ENCODE measurements around the gene COX8C. TPM values are rescaled to one million over a fixed set of nuclear protein-coding genes. Genes with fewer than 3 reads are reported as not detected.
"Not testable (repeated sequence)": the region's sequence is repeated elsewhere in the genome, so short reads cannot be mapped to it uniquely, and the experiment has no call there.

Gene COX8C
- total RNA-seq, 1 donor from 2014 or later = not detected

GRCh38 chr14:93375673-93376156 is 28.7 kb downstream of the COX8C start:
- no peak for DNase-seq

- no peak for DNase-seq
Measured at GRCh38 chr14:93379831-93380230, 32.8 kb downstream of the COX8C start.

- no peak for DNase-seq
Measured at GRCh38 chr14:93381644-93382043, 34.7 kb downstream of the COX8C start.

GRCh38 chr14:93384256-93384655 is 37.3 kb downstream of the COX8C start:
- not testable (repeated sequence) for DNase-seq

GRCh38 chr14:93395231-93395630 is 48.2 kb downstream of the COX8C start:
- no peak for DNase-seq

GRCh38 chr14:93396456-93396855 is 49.5 kb downstream of the COX8C start:
- no peak for DNase-seq

Small RNAs within 50 kb of the gene (small RNA-seq; reads per million reads assigned to genes)
- gene RF00019 = not detected

Other genes with a start within 250 kb of the COX8C start
- 24.3 TPM for gene ITPK1, start 231.3 kb upstream of the COX8C start, total RNA-seq
- 70.3 TPM for gene MOAP1, start 162.3 kb upstream of the COX8C start, total RNA-seq
- 8.6 TPM for gene LYSET, start 161.9 kb upstream of the COX8C start, total RNA-seq
- gene GON7, start 140.1 kb upstream of the COX8C start, total RNA-seq = 11.9 TPM
- gene UBR7, start 139.9 kb upstream of the COX8C start, total RNA-seq = 56.6 TPM
- gene BTBD7, start 14.1 kb upstream of the COX8C start, total RNA-seq = 55.7 TPM
- gene UNC79, start 83.8 kb downstream of the COX8C start, total RNA-seq = 51.9 TPM

All from occipital lobe (tissue), 3 donors.